Stimulated activated CD4-positive, alpha-beta T cell treated with anti-CD3 and anti-CD28 coated beads, TNF-alpha, amount 100 ng/mL, for 4 hours (primary cell): Measurements from ENCODE around the gene UTP20.

ENCODE experiments used
- DNase-seq, 3 experiments: peaks; one replicate each; pipeline ENCODE4 v3.0.0-alpha.2; 2020; ENCODE audit warnings: low read depth in 3 of 3

UTP20 gene

GRCh38 chr12:101280006-101280505 lies at the start of gene UTP20:
Gene UTP20 (plus strand): TSS chr12:101280105. CDS start chr12:101280283, 178 bp downstream.
- peak; percentile 92 to 93 (median 93) for DNase-seq

- DNase-seq, result no peak
Observed at GRCh38 chr12:101230547-101230946, 49.4 kb upstream of the UTP20 start.

- DNase-seq, result no peak
Observed at GRCh38 chr12:101231636-101232035, 48.3 kb upstream of the UTP20 start.

DNA sequence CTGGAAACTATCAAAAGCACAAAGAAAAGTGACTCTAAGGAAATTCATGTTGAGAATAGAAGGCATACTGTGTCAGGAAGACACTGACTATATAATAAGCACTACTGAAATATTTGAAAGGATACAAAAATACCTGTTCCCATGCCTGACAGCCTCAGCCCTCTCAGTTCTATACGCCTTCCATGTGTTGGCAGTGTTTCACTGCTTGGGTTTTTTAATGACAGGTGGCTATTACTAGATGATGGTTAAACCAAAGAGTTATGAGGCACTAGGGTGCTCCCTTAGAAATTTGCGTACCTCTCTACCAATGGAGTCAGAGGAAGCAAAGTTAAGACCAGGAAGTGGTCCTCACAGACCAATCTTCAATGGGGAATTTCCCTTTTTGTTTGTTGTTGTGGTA lies 44.2 kb upstream of the UTP20 start:
- DNase-seq, result no peak

DNA sequence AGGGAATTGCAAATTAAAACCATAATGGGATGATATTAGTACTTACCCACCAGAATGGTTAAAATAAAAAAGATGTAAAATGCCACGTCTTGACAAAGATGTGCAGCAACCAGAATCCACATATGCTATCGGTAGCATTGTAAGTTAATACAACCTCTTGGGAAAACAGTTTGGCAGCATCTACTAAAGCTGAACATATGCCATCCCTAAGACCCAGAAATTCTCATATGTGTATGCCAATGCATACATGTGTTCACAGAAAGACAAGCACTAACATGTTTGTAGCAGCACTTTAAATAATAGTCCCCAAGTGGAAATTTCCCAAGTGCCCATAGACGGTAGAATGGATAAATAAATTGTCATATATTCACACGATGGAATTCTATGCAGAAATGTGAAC lies 41.6 kb upstream of the UTP20 start:
- no peak for DNase-seq

- DNase-seq, result no peak
Observed at GRCh38 chr12:101238800-101239329, 41.0 kb upstream of the UTP20 start.

DNA sequence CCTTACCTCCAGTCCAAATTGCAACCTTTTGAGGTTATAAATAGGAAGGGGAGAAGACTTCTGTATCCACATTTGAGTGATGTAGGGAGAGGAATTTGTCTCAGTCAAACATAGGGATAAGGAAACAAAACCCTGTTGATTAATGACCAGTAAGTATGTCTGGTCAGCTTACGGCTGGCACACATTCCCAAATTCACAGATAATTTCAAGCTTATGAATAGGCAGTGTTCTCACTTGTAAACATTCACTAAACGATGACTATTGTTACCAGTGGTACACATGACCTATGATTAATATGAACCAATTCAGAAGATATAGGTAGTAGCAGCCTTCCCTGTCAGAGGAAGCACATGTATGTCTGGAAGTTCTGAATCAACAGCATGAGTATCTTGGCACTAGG lies 36.8 kb upstream of the UTP20 start:
- no peak for DNase-seq

- DNase-seq, result no peak
Observed at GRCh38 chr12:101243616-101244015, 36.3 kb upstream of the UTP20 start.

DNA sequence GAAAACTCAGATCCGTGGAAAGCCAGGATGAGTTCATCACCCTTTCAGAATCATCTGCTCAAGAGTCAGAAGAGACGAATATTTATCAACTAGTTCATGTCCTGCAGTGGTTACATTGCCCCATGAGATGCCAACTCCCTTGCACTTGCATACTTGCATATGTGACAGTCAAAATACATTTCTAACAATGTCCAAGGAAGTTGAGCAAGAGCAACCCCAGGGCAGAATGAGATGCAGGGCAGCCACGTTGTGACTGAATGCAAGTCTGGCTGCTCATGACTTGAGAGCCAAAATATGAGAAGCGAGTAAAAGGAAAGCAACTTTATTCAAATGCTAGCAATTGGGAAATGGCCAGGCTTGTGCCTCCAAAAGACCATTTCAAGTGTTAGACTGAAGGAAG lies 23.6 kb upstream of the UTP20 start:
- no peak for DNase-seq

- DNase-seq, result no peak
Observed at GRCh38 chr12:101257357-101257756, 22.5 kb upstream of the UTP20 start.

GRCh38 chr12:101267111-101267510 lies 12.8 kb upstream of the UTP20 start:
- no peak for DNase-seq

- no peak for DNase-seq
Observed at GRCh38 chr12:101276433-101276832, 3.5 kb upstream of the UTP20 start.

DNA sequence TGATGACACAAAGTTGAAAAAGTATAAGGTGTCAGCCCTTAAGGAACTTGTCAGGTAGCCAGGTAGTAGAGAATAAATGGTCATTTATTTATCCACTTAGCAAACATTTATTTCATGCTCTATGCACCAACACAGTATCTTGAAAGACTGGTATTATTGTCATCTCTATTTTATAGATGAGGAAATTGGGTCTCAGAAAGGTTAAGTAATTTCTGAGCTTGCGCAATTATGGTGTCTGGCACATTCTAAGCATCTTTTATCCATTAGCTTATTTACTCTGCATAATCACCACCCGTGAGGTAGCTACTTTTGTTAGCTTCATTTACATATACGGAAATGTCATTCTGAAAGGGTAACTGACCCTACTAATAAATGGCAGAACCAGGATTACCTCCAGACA lies 2.5 kb upstream of the UTP20 start:
- DNase-seq, result no peak

DNA sequence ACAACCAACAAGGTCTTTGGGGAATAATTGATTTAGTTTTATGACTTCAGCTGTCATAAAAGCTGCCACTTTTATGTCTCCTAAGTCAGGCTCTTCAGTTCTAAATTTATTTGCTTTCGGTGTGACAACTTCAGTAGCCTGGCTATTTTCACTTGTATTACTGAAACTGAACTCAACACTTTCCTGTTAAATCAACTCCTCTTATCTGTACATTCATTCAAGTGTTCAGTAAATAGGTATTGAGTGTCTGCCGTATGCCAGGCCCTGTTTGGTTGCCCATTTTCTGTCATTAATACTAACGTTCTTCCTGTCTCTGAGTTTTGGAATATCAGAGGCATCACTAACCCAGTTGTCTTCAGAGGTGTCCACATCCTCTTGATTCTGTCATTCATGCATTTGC lies 7.5 kb downstream of the UTP20 start:
- DNase-seq, result no peak

- DNase-seq, result no peak
Observed at GRCh38 chr12:101297661-101298060, 17.8 kb downstream of the UTP20 start.

- no peak for DNase-seq
Observed at GRCh38 chr12:101298426-101298825, 18.5 kb downstream of the UTP20 start.

DNA sequence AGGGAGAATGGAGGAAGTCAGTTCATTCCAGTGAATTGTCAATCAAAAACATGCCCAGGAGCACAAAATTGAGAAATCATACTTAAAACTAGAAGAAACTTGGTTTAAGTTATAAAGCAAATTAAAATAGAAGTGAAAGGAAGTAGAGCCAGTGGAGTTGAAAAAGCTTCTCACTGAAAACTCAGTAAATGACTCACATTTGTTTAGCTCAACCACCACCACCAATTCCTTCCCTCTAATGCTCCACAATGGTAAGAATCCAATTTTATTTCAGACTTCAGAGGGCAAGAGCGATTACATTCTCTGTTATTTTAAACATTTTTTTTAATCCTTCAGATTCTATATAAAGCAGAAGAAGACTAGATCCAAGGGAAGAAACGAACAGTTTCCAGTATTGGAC lies 19.4 kb downstream of the UTP20 start:
- DNase-seq, result no peak

DNA sequence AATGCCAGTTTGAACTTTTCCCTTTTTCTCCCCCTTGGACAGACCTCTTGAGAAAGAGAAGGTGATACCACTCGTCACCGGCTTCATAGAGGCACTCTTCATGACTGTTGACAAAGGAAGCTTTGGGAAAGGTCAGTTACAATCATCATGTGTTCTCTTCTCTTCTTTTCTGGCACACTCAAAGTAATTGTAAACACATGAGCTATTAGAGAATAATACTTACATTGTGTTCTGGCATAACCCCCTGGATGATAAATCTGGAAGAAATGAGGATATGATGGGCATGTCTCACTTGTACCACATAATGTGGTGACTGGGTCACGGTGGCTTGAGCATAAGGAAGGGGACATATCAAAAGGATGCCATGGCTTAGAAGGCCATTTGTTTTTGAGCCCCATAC lies 20.0 kb downstream of the UTP20 start:
- no peak for DNase-seq

GRCh38 chr12:101302741-101303140 lies 22.8 kb downstream of the UTP20 start:
- no peak for DNase-seq

DNA sequence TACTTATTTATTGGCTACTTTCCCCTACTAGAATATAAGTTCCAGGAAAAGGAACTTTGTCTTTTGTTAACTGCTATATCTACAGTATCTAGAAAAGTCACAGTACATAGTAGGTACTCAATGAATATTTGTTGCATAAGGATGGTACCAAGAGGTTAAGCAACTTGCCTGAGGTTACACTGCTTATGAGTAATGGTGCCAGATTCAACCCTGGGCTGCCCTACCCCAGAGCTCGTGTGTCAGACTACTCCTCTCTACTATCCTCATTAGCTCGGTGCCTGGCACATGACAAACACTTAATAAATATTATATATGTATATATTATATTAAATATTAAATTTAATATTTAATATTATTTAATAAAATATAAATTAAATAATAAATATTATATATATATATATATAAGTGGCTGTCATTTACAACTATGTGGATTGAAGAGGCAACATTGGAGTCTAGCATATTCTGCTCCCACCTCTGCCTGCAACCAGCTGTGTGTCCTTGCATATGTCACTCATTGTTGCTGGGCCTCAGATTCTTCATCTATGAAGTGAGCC lies 25.4 kb downstream of the UTP20 start:
- no peak for DNase-seq

DNA sequence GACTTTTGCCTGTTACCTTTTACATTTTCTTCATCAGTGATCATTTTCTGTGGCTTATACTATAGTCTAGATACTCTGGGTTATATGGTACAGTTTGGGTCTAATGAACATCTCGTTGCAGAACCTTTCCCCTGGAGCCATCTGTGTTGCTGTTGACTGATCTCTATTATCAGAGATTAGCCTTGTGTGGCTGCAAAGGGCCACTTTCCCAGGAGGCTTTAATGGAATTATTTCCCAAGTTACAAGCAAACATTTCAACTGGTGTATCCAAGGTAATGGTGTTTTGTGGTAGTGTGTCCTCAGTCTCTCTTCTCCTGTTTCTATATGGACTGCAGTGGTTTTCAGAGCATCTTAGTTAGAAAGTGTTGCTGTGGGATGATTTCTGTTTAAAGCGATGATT lies 25.9 kb downstream of the UTP20 start:
- DNase-seq, result no peak

DNA sequence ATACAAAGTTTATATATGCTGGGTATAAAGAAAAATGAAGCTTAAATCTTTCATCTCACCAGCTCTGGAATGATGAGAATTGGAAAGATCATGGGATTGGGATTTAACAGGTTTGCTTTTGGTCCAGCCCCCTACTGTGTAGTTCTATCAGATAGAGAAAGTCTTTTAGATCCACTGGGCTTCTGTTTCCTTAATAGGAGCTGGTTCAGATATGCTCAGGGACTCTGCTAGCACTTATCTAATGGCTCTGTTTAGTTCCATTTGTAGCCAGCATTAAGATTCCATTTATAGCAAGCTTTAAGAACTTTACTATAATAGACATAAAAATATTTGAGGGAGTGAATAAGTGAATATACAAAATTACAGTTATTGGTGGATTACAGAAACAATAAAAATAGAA lies 42.6 kb downstream of the UTP20 start:
- DNase-seq, result no peak

GRCh38 chr12:101323255-101323654 lies 43.4 kb downstream of the UTP20 start:
- DNase-seq, result no peak

DNA sequence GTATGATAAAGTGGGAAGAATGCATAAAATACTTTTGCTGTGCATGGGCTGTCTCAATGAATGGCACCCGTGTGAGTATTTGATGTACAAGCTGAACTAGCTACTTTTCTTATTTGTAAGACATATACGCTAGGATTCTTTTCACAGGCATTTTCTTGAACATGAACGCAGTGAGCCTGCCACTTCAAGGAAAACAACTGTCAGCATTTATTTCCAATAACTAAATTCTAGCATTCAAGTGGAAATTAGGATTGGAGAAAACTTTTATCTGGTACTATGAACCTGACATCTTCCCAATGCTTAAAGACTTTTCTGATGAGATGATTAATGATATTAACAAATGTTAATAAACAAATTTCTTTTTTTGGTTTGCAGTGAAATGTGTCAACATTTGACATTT lies 45.7 kb downstream of the UTP20 start:
- DNase-seq, result no peak
